T-helper 2 cell treated with Interferon-gamma antibody and Interleukin-4, amounts not matched to agents 5 μg/mL and 100 μg/mL, for 36 hours (primary cell): Measurements from ENCODE around the gene FBLN2.

ENCODE experiments used
- DNase-seq: peaks from one replicate; pipeline ENCODE4 v3.0.0; 2021; ENCODE audit warnings: low spot score
- H3K27ac Mint-ChIP-seq: one replicate; pipeline ENCODE4 v1.8.0; 2021; ENCODE audit warnings: mild to moderate bottlenecking, mixed read lengths
- H3K27me3 Mint-ChIP-seq: one replicate; pipeline ENCODE4 v1.8.0; 2021; ENCODE audit warnings: low read depth, mixed read lengths
- H3K36me3 Mint-ChIP-seq: one replicate; pipeline ENCODE4 v1.8.0; 2021; ENCODE audit warnings: low read depth, mixed read lengths
- H3K4me1 Mint-ChIP-seq: one replicate; pipeline ENCODE4 v1.8.0; 2021; ENCODE audit warnings: low read depth, mixed read lengths
- H3K4me3 Mint-ChIP-seq: one replicate; pipeline ENCODE4 v1.8.0; 2022; ENCODE audit warnings: mild to moderate bottlenecking, moderate library complexity, mixed read lengths
- H3K9me3 Mint-ChIP-seq: one replicate; pipeline ENCODE4 v1.8.0; 2021; ENCODE audit warnings: mixed read lengths

The FBLN2 gene

GRCh38 chr3:13674538-13675185 lies 125.7 kb downstream of the FBLN2 start:
- H3K9me3 Mint-ChIP-seq: no peaks in the 10 kb centered on the region
- H3K27me3 Mint-ChIP-seq: no peaks in the 10 kb centered on the region

DNA sequence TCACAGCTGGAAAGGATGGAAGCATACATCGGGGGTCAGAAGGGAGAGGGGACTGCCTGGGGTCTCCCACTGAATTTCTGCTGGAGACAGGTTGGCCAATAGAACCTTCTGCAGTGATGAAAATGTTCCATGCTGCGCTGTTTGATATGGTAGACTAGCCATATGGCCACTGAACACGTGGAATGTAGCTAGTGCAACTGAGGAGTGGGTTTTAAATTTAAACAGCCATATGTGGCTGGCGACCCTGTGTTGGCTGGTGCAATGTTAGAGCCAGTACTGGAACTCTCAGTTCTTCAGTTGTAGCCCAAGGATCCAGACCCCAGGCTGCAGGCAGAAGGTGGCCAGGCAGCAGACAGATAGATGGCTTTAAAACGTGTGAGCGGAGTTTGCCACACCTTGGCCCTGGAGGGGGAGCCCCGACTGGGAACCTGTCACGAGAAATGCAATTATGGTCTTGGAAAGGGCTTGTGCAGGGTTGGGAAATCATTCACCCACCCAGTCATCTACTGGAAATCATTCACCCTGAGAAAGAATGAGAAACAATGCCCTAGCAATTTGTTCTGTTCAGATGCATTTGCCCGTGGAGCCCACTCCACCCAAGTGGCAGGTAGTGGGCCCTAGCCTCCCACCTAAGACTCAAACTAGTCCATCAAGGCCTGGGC lies 127.6 kb downstream of the FBLN2 start:
- Mint-ChIP-seq H3K27me3 (no peaks in the 10 kb centered on the region), H3K4me1 (no peaks in the 10 kb centered on the region), H3K27ac (no peak overlapping the region), H3K9me3 (no peaks in the 10 kb centered on the region), H3K4me3 (no peak overlapping the region), H3K36me3 (no peaks in the 10 kb centered on the region)
- no peak for DNase-seq

More at GRCh38 chr3:13674538-13675185, 125.7 kb downstream of the FBLN2 start:
- no peak overlapping the region for H3K4me3 Mint-ChIP-seq
- no peaks in the 10 kb centered on the region for H3K4me1 Mint-ChIP-seq
- H3K27ac Mint-ChIP-seq: no peak overlapping the region
- DNase-seq: no peak
- H3K36me3 Mint-ChIP-seq: no peaks in the 10 kb centered on the region

DNA sequence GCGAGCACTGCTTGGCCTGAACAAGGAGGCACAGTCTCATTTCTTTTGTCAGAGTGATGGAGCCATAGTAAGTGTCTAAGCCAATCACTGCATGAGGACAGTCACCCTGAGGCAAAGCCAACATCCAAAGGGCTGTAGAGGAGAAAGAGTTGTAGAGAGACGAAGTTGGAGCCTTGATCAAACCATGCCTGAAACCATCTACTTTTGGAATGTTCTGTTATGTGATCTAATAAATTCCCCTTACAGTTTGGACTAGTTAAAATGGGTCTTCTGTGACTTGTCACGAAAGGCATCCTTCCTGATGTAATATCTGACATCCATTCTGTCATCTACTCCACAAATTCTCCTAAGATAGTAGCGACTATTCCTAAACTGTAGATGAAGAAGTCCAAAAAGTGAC lies 128.3 kb downstream of the FBLN2 start:
- Mint-ChIP-seq H3K36me3 (no peaks in the 10 kb centered on the region), H3K27ac (no peak overlapping the region), H3K27me3 (no peaks in the 10 kb centered on the region), H3K4me3 (no peak overlapping the region), H3K4me1 (no peaks in the 10 kb centered on the region), H3K9me3 (no peaks in the 10 kb centered on the region)
- DNase-seq: no peak

GRCh38 chr3:13681931-13682330 lies 133.0 kb downstream of the FBLN2 start:
- no peaks in the 10 kb centered on the region for H3K27me3 Mint-ChIP-seq
- H3K36me3 Mint-ChIP-seq: no peaks in the 10 kb centered on the region
- H3K4me1 Mint-ChIP-seq: no peaks in the 10 kb centered on the region
- H3K27ac Mint-ChIP-seq: no peak overlapping the region
- H3K4me3 Mint-ChIP-seq: no peak overlapping the region
- DNase-seq: no peak
- H3K9me3 Mint-ChIP-seq: no peaks in the 10 kb centered on the region

- no peaks in the 10 kb centered on the region for H3K36me3 Mint-ChIP-seq
Measured at GRCh38 chr3:13682331-13683013, 133.5 kb downstream of the FBLN2 start.

GRCh38 chr3:13683288-13683687 lies 134.4 kb downstream of the FBLN2 start:
- no peak for DNase-seq
- H3K9me3 Mint-ChIP-seq: no peaks in the 10 kb centered on the region
- no peaks in the 10 kb centered on the region for H3K27me3 Mint-ChIP-seq
- no peak overlapping the region for H3K4me3 Mint-ChIP-seq
- H3K36me3 Mint-ChIP-seq: no peaks in the 10 kb centered on the region
- no peaks in the 10 kb centered on the region for H3K4me1 Mint-ChIP-seq
- H3K27ac Mint-ChIP-seq: no peak overlapping the region

More at GRCh38 chr3:13682331-13683013, 133.5 kb downstream of the FBLN2 start:
- H3K27ac Mint-ChIP-seq: no peak overlapping the region
- H3K4me3 Mint-ChIP-seq: no peak overlapping the region
- no peaks in the 10 kb centered on the region for H3K4me1 Mint-ChIP-seq
- DNase-seq: no peak
- no peaks in the 10 kb centered on the region for H3K27me3 Mint-ChIP-seq
- no peaks in the 10 kb centered on the region for H3K9me3 Mint-ChIP-seq

DNA sequence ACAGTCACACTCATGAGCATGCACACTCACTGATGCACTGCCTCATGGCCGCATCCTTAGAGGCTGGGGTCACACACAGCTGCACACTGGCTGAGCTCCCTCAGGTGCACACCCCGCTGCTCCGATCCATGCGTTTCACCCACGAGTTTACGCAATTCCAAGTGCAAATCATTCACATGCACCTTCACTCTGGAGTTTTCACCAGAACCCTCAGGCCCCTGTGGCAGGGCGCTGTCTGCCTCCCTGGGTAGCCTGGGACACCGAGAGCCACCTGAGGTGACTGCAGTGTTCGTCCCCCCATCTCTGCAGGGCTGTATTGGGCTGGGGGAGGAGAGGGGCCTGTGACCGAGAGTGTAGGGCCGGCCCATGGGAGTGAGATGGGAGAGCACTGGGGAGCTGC lies 134.8 kb downstream of the FBLN2 start:
- Mint-ChIP-seq H3K36me3 (no peaks in the 10 kb centered on the region), H3K27ac (no peak overlapping the region), H3K27me3 (no peaks in the 10 kb centered on the region), H3K9me3 (no peaks in the 10 kb centered on the region), H3K4me1 (no peaks in the 10 kb centered on the region), H3K4me3 (no peak overlapping the region)
- DNase-seq: no peak

- Mint-ChIP-seq H3K4me1 (no peaks in the 10 kb centered on the region), H3K27ac (no peak overlapping the region), H3K36me3 (no peaks in the 10 kb centered on the region), H3K9me3 (no peaks in the 10 kb centered on the region), H3K27me3 (no peaks in the 10 kb centered on the region), H3K4me3 (no peak overlapping the region)
- no peak for DNase-seq
Measured at GRCh38 chr3:13684350-13684749, 135.4 kb downstream of the FBLN2 start.

DNA sequence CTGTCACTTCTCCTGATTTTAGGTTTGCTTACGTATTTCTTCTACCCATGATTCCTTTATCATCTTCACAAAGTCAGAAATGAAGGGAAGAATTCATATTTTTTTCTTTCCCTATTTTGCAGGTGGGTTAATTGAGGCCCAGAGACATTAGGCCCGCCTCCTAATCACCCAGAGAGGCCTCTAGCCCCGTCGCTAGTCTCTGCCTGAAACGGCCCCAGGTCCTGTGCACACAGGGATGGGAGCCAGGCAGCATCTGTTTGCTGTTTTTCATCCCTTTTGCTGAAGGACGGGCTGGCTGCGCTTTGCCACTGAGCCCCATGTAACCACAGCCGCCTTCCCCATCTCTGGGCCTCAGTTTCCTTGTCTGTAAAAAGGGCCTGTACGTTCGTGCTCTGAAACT lies 135.9 kb downstream of the FBLN2 start:
- Mint-ChIP-seq H3K4me3 (no peak overlapping the region), H3K27me3 (no peaks in the 10 kb centered on the region), H3K36me3 (no peaks in the 10 kb centered on the region), H3K27ac (no peak overlapping the region), H3K4me1 (no peaks in the 10 kb centered on the region), H3K9me3 (no peaks in the 10 kb centered on the region)
- no peak for DNase-seq

DNA sequence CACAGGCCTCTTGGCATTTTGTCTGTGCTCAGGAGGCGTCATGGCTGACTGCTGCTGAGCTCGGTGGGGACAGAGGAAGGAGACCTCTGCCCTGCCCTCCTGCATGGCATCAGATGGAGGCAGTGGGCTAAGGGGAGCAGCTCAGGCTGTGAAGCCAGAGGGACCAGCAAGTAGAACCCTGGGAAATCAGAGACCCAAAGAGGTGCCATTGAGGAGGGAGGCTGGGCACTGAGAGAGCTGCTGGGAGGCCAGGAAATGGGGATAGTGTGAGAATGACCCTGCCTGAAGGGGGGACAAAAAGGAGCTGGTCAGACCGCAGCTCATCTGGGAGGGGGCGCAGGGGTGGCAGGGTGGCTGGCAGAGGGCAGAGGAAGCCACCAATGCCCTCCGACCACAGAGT lies 136.8 kb downstream of the FBLN2 start:
- DNase-seq: no peak
- Mint-ChIP-seq H3K27me3 (no peaks in the 10 kb centered on the region), H3K4me1 (no peaks in the 10 kb centered on the region), H3K36me3 (no peaks in the 10 kb centered on the region), H3K4me3 (no peak overlapping the region), H3K9me3 (no peaks in the 10 kb centered on the region), H3K27ac (no peak overlapping the region)

DNA sequence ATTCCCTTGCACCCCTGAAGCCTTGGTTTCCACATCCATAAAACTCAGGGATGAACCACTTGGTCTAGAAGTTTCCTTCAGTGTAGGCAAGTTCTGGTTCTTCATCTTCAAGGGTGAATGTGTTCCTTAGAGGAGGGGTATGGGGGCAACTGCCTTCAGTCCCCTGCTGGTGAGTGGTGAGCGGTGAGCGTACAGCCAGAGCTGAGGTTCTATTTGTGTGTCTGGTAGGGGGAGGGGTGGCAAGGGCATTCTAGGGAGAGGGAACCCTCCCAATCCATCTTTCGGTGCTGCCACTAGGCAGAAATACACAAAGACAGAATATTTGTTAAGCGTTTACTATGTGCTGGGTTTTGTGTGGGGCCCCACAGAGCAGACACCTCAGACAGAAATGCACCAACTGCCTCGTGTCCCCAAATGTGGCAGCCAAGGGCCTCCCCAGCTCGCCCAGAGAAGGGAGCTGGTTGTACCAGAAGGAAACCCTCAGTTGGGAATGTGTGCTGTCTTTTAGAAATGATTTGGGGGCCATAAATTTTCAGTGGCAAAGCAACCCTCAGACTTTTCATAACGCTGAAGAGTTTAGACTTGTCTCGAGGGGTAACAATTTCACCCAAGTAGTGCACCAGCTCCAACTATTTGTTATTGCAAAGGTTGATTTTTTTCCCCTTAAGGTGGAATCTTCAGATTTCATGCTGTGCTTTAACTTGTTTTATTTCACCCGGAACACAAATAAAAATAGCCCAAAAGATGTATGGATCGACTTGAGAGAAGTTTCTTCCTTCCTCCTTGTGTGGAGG lies 137.6 kb downstream of the FBLN2 start:
- Mint-ChIP-seq H3K36me3 (no peaks in the 10 kb centered on the region), H3K27me3 (no peaks in the 10 kb centered on the region), H3K4me1 (no peaks in the 10 kb centered on the region), H3K27ac (no peak overlapping the region), H3K4me3 (no peak overlapping the region), H3K9me3 (no peaks in the 10 kb centered on the region)
- DNase-seq: no peak

GRCh38 chr3:13687517-13687943 lies 138.6 kb downstream of the FBLN2 start:
- Mint-ChIP-seq H3K27me3 (no peaks in the 10 kb centered on the region), H3K4me3 (no peak overlapping the region), H3K36me3 (no peaks in the 10 kb centered on the region), H3K4me1 (no peaks in the 10 kb centered on the region), H3K9me3 (no peaks in the 10 kb centered on the region), H3K27ac (no peak overlapping the region)
- no peak for DNase-seq
